GOT3 (cell line): ENCODE data around the gene TFIP11.

ENCODE experiments used
- DNase-seq: peaks from one replicate; lab custom pipeline; 2025; ENCODE audit warnings: mixed read lengths; lab: John Stamatoyannopoulos, UW

The TFIP11 gene

DNA sequence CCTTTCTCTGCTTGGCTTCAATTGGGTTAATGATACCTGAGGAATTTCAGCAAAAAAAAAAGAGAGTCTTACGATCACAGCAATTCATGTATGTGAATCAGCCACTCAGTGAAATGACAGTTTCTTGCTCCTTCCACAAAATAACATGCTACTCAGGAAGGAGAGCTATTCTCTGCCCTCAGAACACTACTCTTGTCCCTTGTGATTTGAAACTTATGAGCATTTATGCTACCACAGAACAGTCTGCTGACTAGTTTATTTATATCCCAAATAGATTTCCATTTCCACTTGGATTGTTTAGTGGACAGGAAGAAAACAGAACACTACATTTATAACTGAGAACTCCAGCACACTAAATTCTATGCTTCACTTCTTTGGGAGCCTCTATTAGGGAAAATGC is 8.5 kb downstream of the TFIP11 start:
- DNase-seq: no peak

GRCh38 chr22:26502688-26503561 is 9.3 kb downstream of the TFIP11 start:
- no peak for DNase-seq

DNA sequence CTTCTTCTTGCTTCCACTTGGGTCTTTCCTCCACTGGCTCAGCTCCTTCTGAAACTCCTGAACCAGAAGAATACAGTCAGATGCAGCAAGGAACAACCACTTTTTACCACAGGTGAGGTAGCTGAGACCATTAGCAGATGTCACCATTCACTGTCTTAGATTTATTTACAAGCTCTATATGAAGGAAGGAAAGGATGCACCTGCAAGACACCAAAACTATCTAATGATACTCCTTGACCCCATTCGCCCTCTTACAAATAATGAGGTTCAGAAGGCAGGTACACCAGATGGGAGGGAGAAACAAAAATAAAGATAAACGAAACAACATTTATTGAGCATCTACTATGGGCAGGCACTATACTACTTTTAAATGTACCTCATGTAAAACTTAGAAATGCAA is 10.3 kb downstream of the TFIP11 start:
- no peak for DNase-seq

DNA sequence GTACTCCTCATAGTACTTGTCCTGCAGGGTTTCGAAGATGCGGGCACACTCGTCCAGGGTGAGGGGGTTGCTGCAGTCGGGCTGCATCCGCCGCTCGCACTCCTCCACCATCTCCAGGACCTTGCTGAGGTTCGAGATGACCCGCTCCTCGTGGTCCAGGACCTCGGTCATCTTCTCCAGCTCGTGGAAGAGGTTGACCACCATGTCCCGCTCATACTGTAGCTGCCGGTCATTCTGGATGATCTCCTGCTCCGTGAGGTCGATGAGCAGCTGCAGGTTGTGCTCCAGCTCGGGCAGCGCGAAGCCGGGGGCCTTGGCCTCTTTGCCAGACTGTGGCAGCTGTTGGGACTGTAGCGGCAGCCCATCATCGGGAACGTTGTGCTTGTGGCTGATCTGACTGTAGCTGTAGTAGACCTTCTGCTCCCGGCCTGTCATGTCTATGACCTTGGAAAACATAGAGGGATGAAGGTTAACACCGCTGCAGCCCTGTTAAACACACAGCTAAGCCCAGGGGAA is 13.0 kb downstream of the TFIP11 start:
- no peak for DNase-seq

DNA sequence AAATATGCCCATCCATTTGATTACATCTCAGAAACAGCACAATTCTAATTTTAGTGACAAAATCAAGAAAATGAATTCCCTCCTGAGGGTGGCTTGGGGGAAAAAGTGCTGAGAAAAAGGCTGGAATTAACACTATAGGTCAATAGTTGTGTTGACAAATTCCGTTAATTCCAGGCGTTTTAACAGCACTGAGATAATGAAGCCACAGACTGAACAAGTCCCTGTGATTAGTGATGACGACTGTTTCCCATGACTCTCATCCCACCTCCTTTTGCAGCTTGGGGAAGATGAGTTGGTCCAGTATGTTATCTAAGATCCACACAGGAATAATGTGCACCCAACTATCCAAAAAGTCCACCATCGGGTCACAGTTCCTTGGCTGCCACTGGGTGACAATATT is 15.8 kb downstream of the TFIP11 start:
- no peak for DNase-seq

DNA sequence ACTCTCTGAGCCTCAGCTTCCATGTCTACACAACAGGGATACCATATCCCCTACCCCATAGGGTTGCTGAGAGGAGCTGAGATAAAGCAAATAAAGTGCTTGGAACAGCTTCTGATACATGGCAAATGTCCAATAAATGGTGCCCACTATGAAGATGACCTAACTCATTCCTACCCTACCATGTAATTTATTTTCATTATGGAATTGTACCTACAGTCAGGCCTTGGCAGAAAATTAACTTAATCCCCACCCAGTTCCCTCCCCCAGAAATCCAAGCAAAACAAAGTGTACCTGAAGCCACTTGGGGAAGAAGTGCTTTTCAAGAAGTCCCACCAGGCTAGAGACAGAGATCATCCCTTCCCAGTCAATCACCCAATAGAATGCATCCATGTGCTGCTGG is 17.8 kb downstream of the TFIP11 start:
- no peak for DNase-seq

- DNase-seq: no peak
Measured at GRCh38 chr22:26492220-26492619, 20.1 kb downstream of the TFIP11 start.

DNA sequence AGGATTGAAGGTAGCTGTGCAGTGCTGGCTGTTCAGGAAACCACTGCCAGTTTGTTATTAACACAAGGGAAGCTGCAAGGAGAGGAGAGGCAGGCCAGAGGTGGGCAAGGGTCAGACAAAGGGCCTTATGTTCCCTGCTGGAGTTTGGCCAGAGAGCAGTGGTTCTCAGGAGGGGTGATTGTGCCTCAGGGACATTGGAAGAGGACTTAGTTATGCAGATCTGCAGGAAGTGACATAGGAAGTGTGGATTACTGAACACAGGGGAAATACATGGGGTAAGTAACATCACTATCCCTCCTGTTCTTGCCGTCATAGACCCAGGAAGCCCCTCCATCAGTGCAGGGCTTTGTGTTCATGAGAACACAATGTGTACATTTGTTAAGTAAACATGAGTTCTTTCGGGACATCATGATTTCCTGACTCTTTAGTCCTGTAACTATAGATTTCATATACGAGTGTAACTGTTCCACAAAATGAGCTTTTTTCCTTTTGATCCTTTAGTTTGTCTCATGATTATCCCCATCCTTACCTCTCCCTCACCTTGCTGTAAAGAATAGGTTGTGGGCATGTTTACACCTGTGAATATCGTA is 22.7 kb downstream of the TFIP11 start:
- no peak for DNase-seq

GRCh38 chr22:26487996-26488395 is 24.3 kb downstream of the TFIP11 start:
- no peak for DNase-seq

DNA sequence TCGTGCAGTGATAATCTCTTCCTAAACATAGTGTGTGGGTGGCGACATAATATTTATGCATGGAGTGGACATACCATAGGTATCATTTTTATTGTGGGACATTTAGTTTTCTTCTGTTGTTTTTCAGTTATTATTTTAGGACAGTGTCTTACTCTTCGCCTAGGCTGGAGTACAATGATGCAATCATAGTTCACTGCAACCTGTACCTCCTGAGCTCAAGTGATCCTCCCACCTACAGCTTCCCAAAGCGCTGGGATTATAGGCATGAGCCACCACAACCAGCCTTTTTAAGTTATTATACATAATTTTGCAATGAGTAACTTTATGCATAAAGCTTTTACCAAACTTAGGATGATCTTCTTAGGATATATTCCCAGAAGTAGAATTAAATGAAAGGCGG is 25.9 kb downstream of the TFIP11 start:
- no peak for DNase-seq

DNA sequence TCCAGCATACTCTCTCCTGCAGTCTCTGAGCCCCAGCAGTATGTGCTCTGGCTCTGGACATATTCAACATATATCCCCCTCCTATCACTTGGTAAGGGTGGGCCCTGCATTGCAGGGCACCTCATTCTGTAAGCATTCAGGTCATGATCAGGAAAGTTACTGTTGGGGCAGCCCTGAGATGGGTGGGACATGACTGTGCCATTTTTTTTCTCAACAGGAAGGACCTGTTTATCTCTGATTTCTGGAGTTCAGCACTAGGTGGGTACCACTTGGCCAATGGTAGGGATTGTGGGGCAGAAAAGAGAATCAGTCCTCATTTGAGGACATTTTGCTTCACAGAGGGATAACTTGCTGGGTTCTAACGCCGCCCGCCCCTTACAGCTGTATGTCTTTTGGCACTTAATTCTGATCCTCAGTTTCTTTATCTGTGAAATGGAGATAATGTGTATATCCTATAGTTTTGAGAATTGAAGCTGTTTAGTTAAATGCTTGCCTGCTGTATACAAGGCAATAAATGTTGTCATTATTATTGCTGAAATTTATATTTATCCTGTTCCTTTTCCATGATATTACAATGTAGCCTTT is 26.4 kb downstream of the TFIP11 start:
- no peak for DNase-seq

- no peak for DNase-seq
Measured at GRCh38 chr22:26485013-26485412, 27.3 kb downstream of the TFIP11 start.

DNA sequence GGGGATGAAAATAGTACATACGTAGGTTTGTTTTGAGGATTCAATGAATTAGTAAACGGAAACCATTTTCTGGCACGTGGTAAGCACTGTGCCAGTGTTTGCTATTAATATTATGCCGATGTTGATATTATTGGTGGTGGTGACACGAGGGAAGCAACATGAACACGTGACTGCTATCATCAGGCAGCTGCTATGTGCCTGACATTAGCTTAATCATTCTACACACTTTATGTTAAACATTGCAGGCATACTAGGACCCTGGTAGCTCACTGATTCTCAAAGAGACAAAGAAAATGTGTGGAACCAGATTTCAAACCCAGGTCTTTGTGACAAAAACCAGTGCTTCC is 27.9 kb downstream of the TFIP11 start:
- DNase-seq: no peak

DNA sequence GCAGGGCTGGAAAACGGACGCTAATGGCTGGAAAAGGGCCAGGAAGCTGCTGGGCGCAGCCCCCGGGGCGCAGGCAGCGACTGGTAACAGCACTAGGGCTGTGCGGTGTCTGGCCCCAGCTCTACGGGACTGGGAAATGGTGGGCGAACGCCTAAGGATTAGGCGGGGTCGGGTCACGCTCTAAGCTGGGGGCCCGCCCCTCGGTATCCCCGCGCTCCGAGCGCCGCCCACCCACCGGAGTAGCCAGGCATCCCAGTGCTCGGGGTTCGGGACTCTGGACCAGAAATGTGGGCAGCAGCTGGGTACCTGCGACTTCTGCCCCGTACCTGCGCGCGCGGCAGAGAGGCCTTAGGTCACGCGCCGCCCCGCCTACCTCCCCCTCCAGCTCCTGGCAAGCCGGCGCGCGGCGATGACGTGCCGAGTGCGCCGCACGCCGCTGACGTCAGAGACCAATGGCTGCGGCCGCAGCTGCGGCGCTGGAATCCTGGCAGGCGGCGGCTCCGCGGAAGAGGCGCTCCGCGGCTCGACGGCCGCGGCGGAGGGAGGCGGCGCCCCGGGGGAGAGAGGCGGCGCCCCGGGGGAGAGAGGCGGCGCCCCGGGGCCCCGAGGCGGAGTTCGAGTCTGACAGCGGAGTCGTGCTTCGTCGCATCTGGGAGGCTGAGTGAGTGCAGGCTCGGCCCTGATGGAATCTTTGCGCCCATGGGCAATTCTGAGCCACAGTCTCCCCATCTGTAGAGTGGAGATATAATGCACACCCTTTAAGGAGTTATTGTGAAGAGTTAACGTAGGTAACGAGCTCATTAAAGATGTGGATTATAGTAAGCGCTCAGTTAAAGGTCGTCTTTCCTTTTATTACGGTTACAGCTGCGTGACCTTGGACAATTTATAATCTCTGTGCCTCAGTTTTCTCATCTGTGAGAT is 28.6 kb downstream of the TFIP11 start, which contains the start of the genes HPS4 and SRRD:
TSS of gene HPS4 (minus strand) at position 345 of the 921 bp plus-strand sequence. CDS start 2,021 bp downstream, outside the sequence.
TSS of gene SRRD (plus strand) at position 439 of the 921 bp plus-strand sequence. CDS start at position 453, 14 bp downstream.
- DNase-seq: peak; percentile 52

DNA sequence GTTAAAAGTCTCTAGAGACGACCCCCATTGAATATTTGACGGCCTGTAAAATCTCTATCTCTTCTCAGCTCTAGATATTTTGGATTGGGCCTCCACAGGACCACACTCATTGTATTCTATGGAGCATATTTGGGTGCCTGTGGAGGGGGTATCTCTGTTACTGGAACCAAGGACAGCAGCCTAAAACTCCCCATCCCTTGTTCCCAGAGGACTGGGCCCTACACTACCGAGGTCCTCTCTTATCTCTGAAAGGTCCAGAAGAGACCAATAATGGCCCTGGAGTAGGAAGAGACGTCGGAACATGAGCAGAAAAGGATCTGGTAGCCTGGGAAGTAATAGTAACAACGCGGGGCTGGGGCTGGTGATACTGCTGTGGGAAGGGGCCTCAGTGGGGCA is 29.2 kb downstream of the TFIP11 start:
- DNase-seq: no peak

DNA sequence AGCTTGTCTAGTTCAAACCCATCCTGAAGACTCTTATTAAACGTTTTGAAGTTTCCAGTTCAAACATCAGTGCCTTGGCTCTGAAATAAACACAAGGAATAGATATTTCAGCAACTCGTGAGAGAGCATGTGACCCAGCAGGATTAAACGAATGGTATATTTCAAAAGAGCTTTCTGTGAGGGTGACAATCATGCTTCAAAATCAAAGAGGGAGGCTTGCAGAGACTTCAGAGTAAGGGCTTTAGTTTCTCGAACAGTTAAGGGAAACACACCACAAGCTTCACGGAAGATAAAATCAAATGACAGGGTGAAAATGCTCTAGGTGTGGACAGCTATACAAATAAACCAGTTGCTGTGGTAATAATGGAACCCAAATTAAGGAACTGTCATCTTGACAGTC is 30.1 kb downstream of the TFIP11 start:
- no peak for DNase-seq

GRCh38 chr22:26481694-26482093 is 30.6 kb downstream of the TFIP11 start:
- DNase-seq: no peak

- DNase-seq: no peak
Measured at GRCh38 chr22:26481112-26481693, 31.1 kb downstream of the TFIP11 start.

DNA sequence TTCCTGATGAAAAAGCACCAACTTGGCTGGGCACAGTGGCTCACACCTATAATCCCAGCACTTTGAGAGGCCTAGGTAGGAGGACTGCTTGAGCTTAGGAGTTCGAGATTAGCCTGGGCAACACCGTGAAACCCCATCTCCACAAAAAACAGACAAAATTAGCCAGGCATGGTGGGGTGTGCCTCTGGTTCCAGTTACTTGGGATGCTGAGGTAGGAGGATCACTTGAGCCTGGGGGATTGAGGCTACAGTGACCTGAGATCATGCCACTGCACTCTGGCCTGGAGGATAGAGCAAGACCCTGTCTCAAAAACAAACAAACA is 31.7 kb downstream of the TFIP11 start:
- DNase-seq: no peak

GRCh38 chr22:26479792-26480610 is 32.3 kb downstream of the TFIP11 start:
- no peak for DNase-seq
